Loucy (cell line): ENCODE data around the gene STIP1.

Experiments used
- H2AFZ ChIP-seq: fragments of 200-600 bp; sonication (generic); 2 replicates; pipeline ENCODE4 v1.6.0; 2016; ENCODE audit warnings: antibody characterized with exemption, mild to moderate bottlenecking, low read length, moderate library complexity
- H3F3A ChIP-seq: fragments of 200-600 bp; 2 replicates; pipeline ENCODE4 v1.6.0; 2016; ENCODE audit warnings: antibody characterized with exemption, low read depth, mild to moderate bottlenecking
- H3K27me3 ChIP-seq: fragments of 200-600 bp; sonication (generic); 2 replicates; pipeline ENCODE4 v1.6.1; 2014; ENCODE audit warnings: low read length, mild to moderate bottlenecking; ENCODE audit not compliant: insufficient read depth, poor library complexity, severe bottlenecking
- H3K36me3 ChIP-seq: fragments of 200-600 bp; sonication (generic); 2 replicates; pipeline ENCODE4 v1.6.1; 2016; ENCODE audit warnings: low read length; ENCODE audit not compliant: insufficient read depth
- H3K4me1 ChIP-seq: fragments of 200-600 bp; sonication (generic); 2 replicates; pipeline ENCODE4 v1.5.1; 2014; ENCODE audit warnings: low read length, mild to moderate bottlenecking; ENCODE audit not compliant: insufficient read depth, poor library complexity, severe bottlenecking
- H3K4me2 ChIP-seq: fragments of 200-600 bp; sonication (generic); 2 replicates; pipeline ENCODE4 v1.6.0; 2014; ENCODE audit warnings: antibody characterized with exemption, low read length, low read depth, mild to moderate bottlenecking; ENCODE audit not compliant: poor library complexity, severe bottlenecking
- H3K4me3 ChIP-seq: fragments of 200-600 bp; sonication (generic); 2 replicates; pipeline ENCODE4 v1.5.1; 2014; ENCODE audit warnings: low read length, mild to moderate bottlenecking, mixed read lengths; ENCODE audit not compliant: poor library complexity, severe bottlenecking
- H3K79me2 ChIP-seq: fragments of 200-600 bp; sonication (generic); 2 replicates; pipeline ENCODE4 v1.6.1; 2014; ENCODE audit warnings: low read length; ENCODE audit not compliant: insufficient read depth
- H3K9ac ChIP-seq: fragments of 200-600 bp; sonication (generic); 2 replicates; pipeline ENCODE4 v1.6.0; 2014; ENCODE audit warnings: mild to moderate bottlenecking, low read depth, low read length, moderate library complexity; ENCODE audit not compliant: poor library complexity, severe bottlenecking
- H3K9me2 ChIP-seq: fragments of 200-600 bp; sonication (generic); replicated peaks from 2 replicates; pipeline ENCODE4 v1.6.1; 2016; ENCODE audit warnings: low read depth, low read length, mixed read lengths
- H3K9me3 ChIP-seq: fragments of 200-600 bp; sonication (generic); 2 replicates; pipeline ENCODE4 v1.6.1; 2014; ENCODE audit warnings: mild to moderate bottlenecking, antibody characterized with exemption, low read length, low read depth; ENCODE audit not compliant: insufficient read depth
- H4K20me1 ChIP-seq: fragments of 200-600 bp; sonication (generic); 2 replicates; pipeline ENCODE4 v1.6.0; 2014; ENCODE audit warnings: antibody characterized with exemption, low read length, mild to moderate bottlenecking; ENCODE audit not compliant: insufficient read depth, poor library complexity, severe bottlenecking
- EZH2phosphoT487 ChIP-seq: fragments of 200-600 bp; IDR thresholded peaks from 2 replicates; pipeline ENCODE4 v1.6.1; 2018; ENCODE audit warnings: antibody characterized with exemption, mild to moderate bottlenecking, moderate library complexity, borderline replicate concordance
- TF ChIP-seq, protein P1 (sequence below): fragments of 200-600 bp; sonication (generic); conservative IDR thresholded peaks from 2 replicates; pipeline ENCODE4 v1.5.1; 2014; ENCODE audit warnings: mild to moderate bottlenecking, antibody characterized with exemption, low read length

STIP1 gene

DNA sequence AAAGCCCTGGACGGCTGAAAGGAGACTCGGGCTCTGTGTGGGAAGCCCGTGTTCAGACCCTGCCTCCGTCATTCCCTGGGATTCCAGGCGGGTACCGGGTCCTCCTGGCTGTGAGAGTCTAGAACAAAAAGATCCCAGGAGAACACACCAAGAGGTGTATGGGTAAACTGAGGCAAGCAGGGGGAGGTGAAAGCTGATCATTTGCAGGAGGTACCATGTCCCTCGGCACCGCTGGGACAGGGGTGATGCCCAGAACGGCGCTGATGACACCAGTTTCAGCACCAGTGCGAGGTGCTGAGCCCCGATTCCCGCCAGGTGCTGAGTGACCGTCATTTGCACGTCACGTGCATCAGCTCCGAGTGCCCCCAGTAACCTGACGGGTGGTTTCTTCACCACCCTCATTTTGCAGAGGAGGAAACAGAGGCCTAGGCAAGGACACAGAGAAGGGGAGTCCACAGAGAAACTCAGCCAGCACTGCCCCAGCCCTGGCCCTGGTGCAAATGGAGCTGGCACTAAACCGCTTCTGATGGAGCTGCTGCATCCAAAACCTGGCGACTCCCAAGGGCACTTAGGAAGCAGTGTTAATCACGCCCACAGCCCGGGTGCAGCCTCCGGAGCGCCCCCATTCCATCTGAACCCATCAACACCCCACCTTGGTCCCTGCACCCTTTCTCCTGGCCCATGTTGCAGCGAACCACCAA is 36.9 kb upstream of the STIP1 start:
- H4K20me1 ChIP-seq, result no peaks in the 10 kb centered on the region

DNA sequence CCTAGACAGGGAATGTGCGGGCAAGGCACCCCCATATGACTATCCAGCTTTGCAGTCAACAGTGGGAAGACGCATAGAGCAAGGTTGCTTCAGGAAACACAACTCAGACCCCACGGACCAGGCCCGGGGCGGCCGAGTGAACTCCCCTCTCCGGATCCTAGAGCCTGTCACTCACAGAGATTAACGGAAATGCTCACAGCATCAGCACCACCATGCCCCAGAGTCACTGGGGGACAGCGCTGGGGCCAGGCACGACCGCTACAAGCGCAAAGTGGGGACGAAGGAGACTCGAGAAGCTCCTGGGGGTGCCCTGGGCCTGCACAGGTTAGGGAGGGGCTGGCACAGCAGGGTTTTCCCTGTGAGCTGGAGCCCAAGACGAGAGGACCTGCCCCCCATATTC is 35.9 kb upstream of the STIP1 start:
- Histone ChIP-seq H3K9me2 (no peaks in the 10 kb centered on the region), H3K9ac (no peak overlapping the region), H3K36me3 (no peaks in the 10 kb centered on the region), H3K4me1 (no peaks in the 10 kb centered on the region), H3K79me2 (no peaks in the 10 kb centered on the region), H3K4me3 (no peak overlapping the region), H4K20me1 (no peaks in the 10 kb centered on the region), H3K9me3 (no peaks in the 10 kb centered on the region), H3K4me2 (no peak overlapping the region), H3K27me3 (no peaks in the 10 kb centered on the region), H3F3A (no peaks in the 10 kb centered on the region), H2AFZ (no peak overlapping the region)
- TF ChIP-seq EZH2phosphoT487, result no peak
- TF ChIP-seq, protein P1, sequence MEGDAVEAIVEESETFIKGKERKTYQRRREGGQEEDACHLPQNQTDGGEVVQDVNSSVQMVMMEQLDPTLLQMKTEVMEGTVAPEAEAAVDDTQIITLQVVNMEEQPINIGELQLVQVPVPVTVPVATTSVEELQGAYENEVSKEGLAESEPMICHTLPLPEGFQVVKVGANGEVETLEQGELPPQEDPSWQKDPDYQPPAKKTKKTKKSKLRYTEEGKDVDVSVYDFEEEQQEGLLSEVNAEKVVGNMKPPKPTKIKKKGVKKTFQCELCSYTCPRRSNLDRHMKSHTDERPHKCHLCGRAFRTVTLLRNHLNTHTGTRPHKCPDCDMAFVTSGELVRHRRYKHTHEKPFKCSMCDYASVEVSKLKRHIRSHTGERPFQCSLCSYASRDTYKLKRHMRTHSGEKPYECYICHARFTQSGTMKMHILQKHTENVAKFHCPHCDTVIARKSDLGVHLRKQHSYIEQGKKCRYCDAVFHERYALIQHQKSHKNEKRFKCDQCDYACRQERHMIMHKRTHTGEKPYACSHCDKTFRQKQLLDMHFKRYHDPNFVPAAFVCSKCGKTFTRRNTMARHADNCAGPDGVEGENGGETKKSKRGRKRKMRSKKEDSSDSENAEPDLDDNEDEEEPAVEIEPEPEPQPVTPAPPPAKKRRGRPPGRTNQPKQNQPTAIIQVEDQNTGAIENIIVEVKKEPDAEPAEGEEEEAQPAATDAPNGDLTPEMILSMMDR, result no peak

More for the DNA sequence above, 36.9 kb upstream of the STIP1 start:
- H3K9me2 ChIP-seq, result no peaks in the 10 kb centered on the region
- no peak overlapping the region for H3K4me2 ChIP-seq
- H3K79me2 ChIP-seq, result no peaks in the 10 kb centered on the region
- no peaks in the 10 kb centered on the region for H3K4me1 ChIP-seq
- no peak overlapping the region for H3K4me3 ChIP-seq
- no peaks in the 10 kb centered on the region for H3K27me3 ChIP-seq
- no peaks in the 10 kb centered on the region for H3K36me3 ChIP-seq
- H2AFZ ChIP-seq, result no peak overlapping the region
- H3F3A ChIP-seq, result no peaks in the 10 kb centered on the region
- TF ChIP-seq, protein P1, result peak; percentile 35
- TF ChIP-seq EZH2phosphoT487, result no peak
- no peaks in the 10 kb centered on the region for H3K9me3 ChIP-seq
- no peak overlapping the region for H3K9ac ChIP-seq

DNA sequence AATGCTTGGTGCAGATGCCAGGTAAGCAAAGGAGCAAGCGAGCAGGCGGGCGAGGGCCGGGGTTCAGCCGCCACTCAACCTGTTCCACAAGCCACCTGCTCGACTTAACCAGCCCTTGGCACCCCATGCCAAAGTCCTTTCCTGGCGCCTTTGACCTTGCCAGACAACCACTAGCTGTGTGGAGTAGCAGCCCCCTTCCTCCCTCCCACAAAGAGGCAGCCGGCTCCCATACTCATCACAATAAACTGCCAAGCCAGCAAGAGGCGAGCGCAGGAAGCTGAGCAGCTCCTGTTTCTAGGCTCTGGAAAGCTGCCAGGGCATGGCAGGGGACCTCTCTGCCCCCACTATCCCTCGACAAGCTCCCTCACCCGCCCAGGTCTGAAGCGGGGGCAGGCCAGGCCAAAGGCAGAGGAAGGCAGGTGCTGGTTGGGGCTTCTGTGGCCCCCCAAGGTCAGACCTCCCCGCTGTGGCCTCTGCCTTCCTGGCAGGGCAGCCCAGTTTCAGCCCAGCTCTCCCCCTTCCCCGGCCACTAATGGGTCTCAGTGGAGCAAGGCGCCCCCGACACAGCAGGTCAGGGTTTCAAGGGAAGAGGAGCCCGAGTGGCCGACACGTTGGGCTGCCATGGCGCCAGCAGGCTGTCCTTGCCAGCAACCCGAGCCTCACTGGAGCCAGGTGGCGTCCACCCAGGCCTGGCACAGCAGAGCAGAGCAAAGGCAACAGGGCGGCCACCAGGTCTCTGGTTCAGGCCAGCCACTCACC is 35.3 kb upstream of the STIP1 start:
- no peaks in the 10 kb centered on the region for H3K79me2 ChIP-seq
- H3K9ac ChIP-seq, result no peak overlapping the region
- TF ChIP-seq EZH2phosphoT487, result no peak
- TF ChIP-seq, protein P1, result no peak
- no peaks in the 10 kb centered on the region for H3K27me3 ChIP-seq
- H3K9me3 ChIP-seq, result no peaks in the 10 kb centered on the region
- H3K36me3 ChIP-seq, result no peaks in the 10 kb centered on the region
- no peaks in the 10 kb centered on the region for H4K20me1 ChIP-seq
- no peak overlapping the region for H3K4me2 ChIP-seq
- H3F3A ChIP-seq, result no peaks in the 10 kb centered on the region
- no peak overlapping the region for H2AFZ ChIP-seq
- no peaks in the 10 kb centered on the region for H3K9me2 ChIP-seq
- no peaks in the 10 kb centered on the region for H3K4me1 ChIP-seq
- H3K4me3 ChIP-seq, result no peak overlapping the region
